Mucosa of stomach (tissue), 1 donor: ENCODE results near the gene MAPK11.
A peak's percentile ranks its signal among the peaks of the same experiment; 100 is the strongest.

Experiments used
- H3K27me3 ChIP-seq: one replicate; pipeline ENCODE4 v1.7.0; 2013; ENCODE audit warnings: mild to moderate bottlenecking, low read length; ENCODE audit not compliant: control insufficient read depth, insufficient read depth
- H3K36me3 ChIP-seq: one replicate; pipeline ENCODE4 v1.7.0; 2013; ENCODE audit warnings: low read length; ENCODE audit not compliant: control insufficient read depth, insufficient read depth
- H3K4me1 ChIP-seq: one replicate; pipeline ENCODE4 v1.7.0; 2013; ENCODE audit warnings: mild to moderate bottlenecking, low read length; ENCODE audit not compliant: control insufficient read depth, insufficient read depth
- H3K4me3 ChIP-seq: one replicate; pipeline ENCODE4 v1.7.0; 2013; ENCODE audit warnings: low read length
- H3K9ac ChIP-seq: one replicate; pipeline ENCODE4 v1.7.0; 2013; ENCODE audit warnings: mild to moderate bottlenecking, low read length, moderate library complexity
- H3K9me3 ChIP-seq: one replicate; pipeline ENCODE4 v1.7.0; 2013; ENCODE audit warnings: mild to moderate bottlenecking, low read length, moderate library complexity; ENCODE audit not compliant: control insufficient read depth
- donor health status: Pancreatic carcinoma.

Gene MAPK11

DNA sequence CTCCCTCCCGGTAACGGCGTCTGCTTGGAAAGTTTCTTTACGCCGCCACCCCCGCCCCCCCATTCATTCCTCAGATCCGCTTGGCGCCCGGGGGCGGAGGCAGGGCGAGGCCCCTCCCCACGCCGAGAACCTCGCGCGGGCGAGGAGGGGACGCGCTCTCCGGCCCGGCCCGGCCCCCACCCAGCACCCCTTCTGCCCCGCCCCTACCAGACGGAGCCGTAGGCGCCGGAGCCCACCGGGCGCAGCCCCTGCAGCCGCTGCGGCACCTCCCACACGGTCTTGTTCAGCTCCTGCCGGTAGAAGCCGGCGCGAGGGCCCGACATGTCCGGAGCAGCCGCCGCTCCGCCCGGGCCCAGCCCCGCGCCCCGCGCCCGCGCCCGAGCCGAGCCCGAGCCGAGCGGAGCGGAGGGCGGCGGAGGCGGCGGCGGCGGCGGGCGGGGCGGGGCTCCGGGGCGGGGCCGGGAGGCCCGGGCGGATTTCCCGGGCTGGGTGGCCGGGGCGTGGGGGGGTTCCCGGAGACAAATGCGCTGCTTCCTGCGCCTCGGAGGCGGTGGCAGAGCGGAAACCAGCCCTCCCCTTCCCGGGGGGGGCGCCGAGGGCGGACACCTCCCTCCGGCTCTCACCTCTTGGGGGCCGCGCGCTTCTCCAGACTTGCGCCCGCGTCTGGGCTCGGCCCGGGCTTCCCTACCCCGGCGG is at the start of gene MAPK11:
Gene MAPK11, minus strand, starts transcription at position 411 of the 696 bp plus-strand sequence. Its CDS starts 88 bp downstream, at position 323.
- no peak within 1 kb of the TSS for H3K4me3 ChIP-seq
- peak within 1 kb of the TSS; percentile 39 for H3K9ac ChIP-seq
- no peaks in the 10 kb centered on the region for H3K9me3 ChIP-seq
- peaks cover 3% of the 10 kb centered on the region for H3K36me3 ChIP-seq
- H3K27me3 ChIP-seq: peaks cover 34% of the 10 kb centered on the region
- peaks cover 47% of the 10 kb centered on the region for H3K4me1 ChIP-seq

DNA sequence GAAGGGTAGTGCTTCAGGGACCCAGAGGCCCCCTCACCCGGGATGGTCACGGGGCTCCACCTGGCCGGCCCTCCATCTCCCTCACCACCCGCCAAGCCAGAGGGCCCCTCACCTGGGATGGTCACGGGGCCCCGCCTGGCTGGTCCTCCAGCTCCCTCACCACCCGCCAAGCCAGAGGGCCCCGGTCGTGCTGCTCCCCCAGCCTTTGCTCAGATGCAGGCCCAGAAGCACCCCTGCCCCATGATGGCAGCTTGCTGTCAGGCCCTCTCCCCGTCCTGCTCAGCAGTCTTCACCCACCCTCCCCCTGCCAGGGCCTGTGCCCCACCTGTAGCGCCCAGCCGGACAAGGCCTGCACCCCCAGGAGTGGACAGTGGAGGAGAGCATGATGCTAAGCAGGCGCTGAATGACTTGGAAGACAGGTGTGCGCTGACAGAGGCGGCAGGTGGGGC is 49.3 kb upstream of the MAPK11 start:
- Histone ChIP-seq H3K9ac (no peak overlapping the region), H3K4me3 (no peak overlapping the region), H3K9me3 (no peaks in the 10 kb centered on the region), H3K4me1 (peaks cover 7% of the 10 kb centered on the region), H3K36me3 (no peaks in the 10 kb centered on the region), H3K27me3 (no peaks in the 10 kb centered on the region)

DNA sequence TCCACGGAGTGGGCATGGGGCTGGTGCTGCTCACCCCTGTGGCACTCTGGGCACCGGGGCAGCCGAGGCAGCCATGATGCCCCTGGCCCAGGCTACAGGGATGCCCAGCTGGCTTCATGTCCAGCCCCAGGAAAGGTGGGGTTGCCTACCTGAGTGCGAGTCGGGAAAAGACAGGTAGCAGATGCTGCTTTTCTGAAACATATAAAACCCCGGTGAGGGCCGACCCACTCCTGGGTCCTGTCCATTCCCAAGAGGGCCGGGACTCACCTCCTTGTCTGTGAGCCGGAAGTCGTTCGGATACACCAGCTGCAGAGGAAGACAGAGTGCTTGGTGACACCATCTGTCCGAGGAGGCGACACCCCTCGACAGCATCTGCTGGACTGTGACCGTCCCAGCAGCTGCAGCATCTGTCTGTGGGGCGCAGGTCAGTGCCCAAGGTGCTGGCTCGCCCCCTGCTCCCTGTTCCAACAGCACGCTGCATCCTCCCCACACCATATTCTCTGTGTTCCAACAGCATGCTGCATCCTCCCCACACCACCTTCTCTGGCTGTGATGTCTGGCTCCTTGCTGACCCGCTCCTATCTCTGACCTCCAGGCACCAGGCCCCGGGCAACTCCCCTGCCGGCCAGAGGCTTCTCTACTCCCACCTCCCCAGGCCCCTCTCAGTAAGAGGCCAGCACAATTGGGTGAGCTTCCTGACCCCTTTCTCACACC is 48.7 kb upstream of the MAPK11 start:
- H3K4me3 ChIP-seq: no peak overlapping the region

DNA sequence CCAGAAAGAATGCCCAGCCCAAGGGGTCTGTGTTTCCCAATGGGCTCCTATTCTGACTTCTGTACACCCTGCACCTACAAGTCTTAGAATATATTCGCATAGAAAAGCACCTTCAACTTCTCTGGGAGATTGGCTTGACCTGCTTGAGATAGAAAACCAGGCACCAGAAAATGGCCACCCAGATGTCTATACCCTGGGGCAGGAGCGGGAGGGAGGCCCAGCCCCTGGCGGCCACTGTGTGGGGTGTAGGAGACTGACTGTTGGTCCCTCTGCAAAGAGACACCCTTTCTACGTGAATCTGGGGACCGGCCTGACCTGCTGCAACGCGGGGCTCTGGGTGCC is 48.1 kb upstream of the MAPK11 start:
- H3K9me3 ChIP-seq: no peaks in the 10 kb centered on the region
- H3K4me3 ChIP-seq: no peak overlapping the region
- H3K4me1 ChIP-seq: peaks cover 14% of the 10 kb centered on the region
- H3K36me3 ChIP-seq: no peaks in the 10 kb centered on the region
- no peak overlapping the region for H3K9ac ChIP-seq
- no peaks in the 10 kb centered on the region for H3K27me3 ChIP-seq

More for the DNA sequence above, 48.7 kb upstream of the MAPK11 start:
- H3K27me3 ChIP-seq: no peaks in the 10 kb centered on the region
- H3K9ac ChIP-seq: no peak overlapping the region
- no peaks in the 10 kb centered on the region for H3K36me3 ChIP-seq
- peaks cover 14% of the 10 kb centered on the region for H3K4me1 ChIP-seq
- no peaks in the 10 kb centered on the region for H3K9me3 ChIP-seq

DNA sequence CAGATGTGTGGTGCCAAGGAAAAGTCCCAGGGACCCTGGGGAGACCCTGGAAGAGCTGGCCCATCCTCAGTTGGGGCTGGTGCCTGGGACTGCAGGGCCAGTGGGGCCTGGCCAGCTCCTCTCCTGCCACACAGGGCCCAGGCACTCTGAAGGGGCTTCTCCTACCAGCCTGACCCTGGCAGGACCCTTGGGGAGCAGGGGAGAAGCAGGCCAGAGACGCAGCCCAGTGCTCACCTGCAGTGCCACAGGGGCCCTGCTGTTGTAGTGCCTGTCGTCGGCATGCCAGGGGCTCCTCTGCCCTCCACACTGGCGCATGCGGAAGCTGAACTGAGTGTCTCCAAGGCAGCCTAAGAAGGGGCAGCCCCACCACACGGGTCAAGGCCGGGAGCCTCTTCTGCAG is 47.5 kb upstream of the MAPK11 start:
- Histone ChIP-seq H3K4me3 (no peak overlapping the region), H3K27me3 (no peaks in the 10 kb centered on the region), H3K9me3 (no peaks in the 10 kb centered on the region), H3K9ac (no peak overlapping the region), H3K36me3 (no peaks in the 10 kb centered on the region), H3K4me1 (peaks cover 14% of the 10 kb centered on the region)

DNA sequence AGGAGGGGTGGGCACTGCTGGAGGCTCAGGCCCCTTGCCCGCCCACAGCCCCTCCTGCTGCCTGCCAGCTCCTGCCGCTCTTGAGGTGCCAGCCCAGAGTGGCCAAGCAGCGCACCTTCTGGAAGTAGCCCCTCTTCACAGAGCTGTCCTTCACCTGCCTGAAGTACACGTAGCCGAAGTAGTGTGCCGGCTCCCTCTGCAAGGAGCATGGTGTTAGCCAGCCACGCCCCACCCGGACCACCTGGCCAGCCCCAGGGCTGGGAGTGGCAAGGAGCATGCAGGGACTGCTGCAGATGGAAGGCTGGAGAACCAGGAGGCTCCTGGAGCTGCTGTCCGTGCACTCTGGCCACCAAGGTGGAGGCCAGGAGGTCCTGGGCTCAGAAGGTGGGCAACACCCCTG is 47.0 kb upstream of the MAPK11 start:
- H3K4me1 ChIP-seq: peaks cover 14% of the 10 kb centered on the region
- H3K9ac ChIP-seq: no peak overlapping the region
- H3K27me3 ChIP-seq: no peaks in the 10 kb centered on the region
- no peaks in the 10 kb centered on the region for H3K9me3 ChIP-seq
- H3K4me3 ChIP-seq: no peak overlapping the region
- H3K36me3 ChIP-seq: no peaks in the 10 kb centered on the region

DNA sequence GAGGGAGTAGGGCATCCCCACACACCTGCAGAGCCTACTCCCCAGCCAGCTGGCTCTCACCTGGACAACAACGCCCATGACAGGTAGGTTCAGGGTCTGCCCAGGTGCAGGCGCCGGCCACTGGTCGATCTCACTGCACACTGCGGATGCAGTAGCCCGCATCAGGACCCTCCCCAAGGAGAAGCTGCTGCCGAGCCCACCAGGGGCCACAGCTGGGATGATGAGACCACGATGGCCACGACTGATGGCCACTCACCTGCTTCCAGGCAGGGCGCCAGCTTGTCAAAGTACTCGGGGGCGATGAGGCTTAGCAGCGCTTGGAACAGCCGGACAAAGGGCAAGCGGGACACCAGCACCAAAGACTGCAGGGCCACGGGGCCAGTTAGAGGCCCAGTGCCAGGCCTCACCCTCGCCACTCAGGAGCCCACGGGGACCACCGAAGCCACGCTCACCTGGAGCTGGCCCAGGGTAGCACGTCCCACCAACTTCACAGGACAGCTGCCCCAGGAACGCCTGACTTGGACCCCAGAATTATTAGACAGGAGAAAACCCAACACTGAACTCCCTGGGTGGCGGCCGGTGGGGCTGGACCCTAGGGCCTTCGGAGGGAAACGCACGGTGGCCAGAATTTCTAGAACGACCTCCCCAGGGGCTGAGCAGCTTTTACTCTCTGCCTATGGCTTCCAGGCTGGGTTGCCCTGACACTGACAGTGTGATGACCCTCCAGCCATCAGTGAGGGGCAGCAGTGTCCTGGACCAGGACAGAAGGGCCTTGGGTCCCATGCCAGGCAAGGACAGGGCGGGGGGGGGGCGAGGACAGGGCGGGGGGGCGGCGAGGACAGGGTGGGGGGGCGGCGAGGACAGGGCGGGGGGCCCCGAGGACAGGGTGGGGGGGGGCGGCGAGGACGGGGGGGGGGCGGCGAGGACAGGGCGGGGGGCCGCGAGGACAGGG is 46.2 kb upstream of the MAPK11 start:
- no peaks in the 10 kb centered on the region for H3K9me3 ChIP-seq
- H3K36me3 ChIP-seq: no peaks in the 10 kb centered on the region
- H3K4me1 ChIP-seq: peaks cover 14% of the 10 kb centered on the region
- no peaks in the 10 kb centered on the region for H3K27me3 ChIP-seq
- no peak overlapping the region for H3K4me3 ChIP-seq
- no peak overlapping the region for H3K9ac ChIP-seq

DNA sequence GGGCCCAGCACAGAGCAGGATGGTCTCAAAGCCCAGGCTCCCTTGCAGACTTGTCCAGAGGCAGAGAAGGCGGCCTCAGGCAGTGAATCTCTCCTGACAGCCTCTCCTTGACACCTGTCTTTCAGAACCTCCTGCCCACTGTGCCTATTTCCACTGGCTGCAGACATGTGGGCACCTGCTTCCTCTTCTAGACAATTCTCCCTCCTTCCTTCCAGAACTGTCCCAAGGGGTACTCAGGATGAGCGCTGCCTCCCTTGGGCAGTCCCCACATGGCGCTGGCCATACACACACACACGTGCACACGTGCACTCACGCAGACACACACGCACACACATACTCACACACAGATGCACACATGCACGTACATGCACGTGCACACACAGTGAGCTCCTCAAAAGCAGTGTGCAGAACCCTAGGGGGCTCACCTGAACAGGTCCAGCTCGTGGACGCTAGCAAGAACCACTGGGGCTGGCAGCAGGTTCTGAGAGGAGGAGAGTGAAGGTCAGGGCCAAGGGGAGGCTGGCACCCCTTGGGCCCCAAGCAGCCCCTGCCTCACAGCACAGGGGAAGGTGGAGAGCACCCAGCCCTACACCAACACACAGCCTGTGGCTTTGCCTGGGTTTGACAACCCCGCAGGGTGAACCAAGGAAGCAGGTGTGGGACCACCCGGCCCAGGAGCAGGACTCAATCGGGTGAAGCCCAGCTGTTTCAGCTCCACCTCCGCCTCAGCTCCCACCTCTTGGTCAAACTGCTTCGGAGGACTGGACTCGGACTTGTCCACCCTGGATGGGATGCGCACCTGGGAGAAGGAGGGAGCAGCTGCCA is 45.3 kb upstream of the MAPK11 start:
- no peaks in the 10 kb centered on the region for H3K36me3 ChIP-seq
- peaks cover 13% of the 10 kb centered on the region for H3K4me1 ChIP-seq
- H3K4me3 ChIP-seq: no peak overlapping the region

DNA sequence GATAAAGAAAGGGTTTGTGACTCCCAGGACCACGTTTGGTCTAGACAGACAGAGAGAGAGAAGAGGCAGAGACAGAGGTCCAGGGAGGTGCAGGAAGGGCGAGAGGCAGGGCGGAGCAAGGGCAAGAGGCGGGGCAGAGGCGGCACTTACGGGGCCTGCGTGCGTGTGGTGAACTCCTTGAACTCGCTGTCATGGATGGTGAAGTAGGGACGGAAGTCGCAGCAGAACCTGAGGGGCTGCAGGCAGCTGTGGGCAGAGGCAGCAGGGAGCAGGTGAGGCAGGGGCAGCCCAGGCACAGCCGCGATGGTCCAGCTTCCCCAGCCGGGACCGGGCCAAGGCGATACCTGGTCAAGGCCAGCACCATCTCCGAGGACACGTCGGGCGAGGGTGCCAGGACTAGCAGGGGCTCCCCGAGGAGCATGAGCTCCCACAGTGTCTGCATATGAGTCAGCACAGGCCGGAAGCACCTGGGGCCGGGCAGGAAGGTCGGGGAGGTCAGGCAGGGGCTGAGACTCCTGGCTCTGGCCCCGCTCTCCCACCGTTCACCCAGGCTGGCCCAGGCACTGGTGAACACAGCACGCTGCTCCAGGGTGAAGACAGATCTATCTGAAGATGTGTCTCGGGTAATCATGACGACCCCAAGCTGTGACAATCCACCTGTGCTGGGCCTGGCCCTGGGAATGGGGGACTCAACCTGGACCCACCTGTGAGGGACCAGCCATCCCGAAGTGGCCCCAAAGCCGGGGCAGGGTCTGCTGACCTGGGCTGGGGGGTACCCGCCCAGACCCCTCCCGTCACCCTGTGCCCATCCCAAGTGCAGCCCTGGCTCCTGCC is 44.5 kb upstream of the MAPK11 start:
- Histone ChIP-seq H3K9me3 (no peaks in the 10 kb centered on the region), H3K9ac (no peak overlapping the region), H3K4me3 (no peak overlapping the region), H3K4me1 (peaks cover 9% of the 10 kb centered on the region), H3K27me3 (no peaks in the 10 kb centered on the region), H3K36me3 (no peaks in the 10 kb centered on the region)

More for the DNA sequence above, 45.3 kb upstream of the MAPK11 start:
- no peaks in the 10 kb centered on the region for H3K27me3 ChIP-seq
- no peaks in the 10 kb centered on the region for H3K9me3 ChIP-seq
- H3K9ac ChIP-seq: no peak overlapping the region

DNA sequence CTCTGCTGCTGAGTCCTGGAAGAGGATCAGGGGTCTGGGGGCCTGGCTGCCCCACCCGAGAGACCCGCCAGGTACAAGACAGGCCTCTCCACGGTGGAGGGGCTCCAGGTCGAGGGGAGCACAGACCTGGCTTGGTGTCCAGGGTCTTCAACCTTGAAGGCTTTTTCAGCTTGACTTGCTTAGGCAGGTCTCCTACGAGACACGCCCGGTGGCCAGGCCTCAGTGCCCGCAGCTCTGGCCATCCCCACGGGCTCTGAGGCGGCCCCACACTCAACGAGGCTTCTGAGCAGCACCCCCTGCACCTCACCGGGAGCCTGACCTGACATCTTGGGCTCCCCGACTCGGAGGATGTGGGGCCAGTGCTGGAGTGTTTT is 43.9 kb upstream of the MAPK11 start:
- no peaks in the 10 kb centered on the region for H3K27me3 ChIP-seq
- H3K4me3 ChIP-seq: no peak overlapping the region
- no peaks in the 10 kb centered on the region for H3K36me3 ChIP-seq
- no peaks in the 10 kb centered on the region for H3K9me3 ChIP-seq
- peaks cover 9% of the 10 kb centered on the region for H3K4me1 ChIP-seq
- no peak overlapping the region for H3K9ac ChIP-seq

DNA sequence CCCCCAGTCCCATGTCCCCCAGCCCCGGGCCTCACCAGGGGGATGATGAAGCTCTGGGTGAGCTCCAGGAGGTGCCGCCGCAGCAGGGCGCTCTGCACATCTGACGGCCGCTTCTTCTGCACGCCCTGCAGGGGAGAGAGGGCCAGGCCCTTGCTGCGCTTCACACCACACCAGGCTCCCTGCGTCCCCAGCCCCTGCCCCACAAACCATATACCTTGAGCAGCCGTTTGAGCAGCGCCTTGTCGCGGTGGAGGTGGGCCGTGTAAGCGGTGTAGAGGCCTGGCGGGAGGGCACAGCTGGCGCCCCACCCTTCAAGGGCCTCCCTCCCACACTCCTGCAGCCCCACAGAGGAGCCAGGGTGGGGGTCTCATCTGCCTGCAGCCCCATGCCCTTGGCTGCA is 43.4 kb upstream of the MAPK11 start:
- no peaks in the 10 kb centered on the region for H3K9me3 ChIP-seq
- no peaks in the 10 kb centered on the region for H3K27me3 ChIP-seq
- no peaks in the 10 kb centered on the region for H3K36me3 ChIP-seq
- H3K9ac ChIP-seq: no peak overlapping the region
- peaks cover 9% of the 10 kb centered on the region for H3K4me1 ChIP-seq
- no peak overlapping the region for H3K4me3 ChIP-seq
